Smooth muscle cell of the coronary artery (primary cell): ENCODE measurements around the gene PCYT1A. TPM values are rescaled to one million over a fixed set of nuclear protein-coding genes. Genes with fewer than 3 reads are reported as not detected.

Experiments used
- total RNA-seq: library from RNA; depleted of rRNA; stranded (reverse); fragments of >200 nt; gene quantifications from 2 replicates; pipeline ENCODE4 v1.2.3, GENCODE V29; 2014; ENCODE audit warnings: low replicate concordance

Gene PCYT1A
- total RNA-seq, result 79.6 and 210 TPM in 2 replicates

DNA sequence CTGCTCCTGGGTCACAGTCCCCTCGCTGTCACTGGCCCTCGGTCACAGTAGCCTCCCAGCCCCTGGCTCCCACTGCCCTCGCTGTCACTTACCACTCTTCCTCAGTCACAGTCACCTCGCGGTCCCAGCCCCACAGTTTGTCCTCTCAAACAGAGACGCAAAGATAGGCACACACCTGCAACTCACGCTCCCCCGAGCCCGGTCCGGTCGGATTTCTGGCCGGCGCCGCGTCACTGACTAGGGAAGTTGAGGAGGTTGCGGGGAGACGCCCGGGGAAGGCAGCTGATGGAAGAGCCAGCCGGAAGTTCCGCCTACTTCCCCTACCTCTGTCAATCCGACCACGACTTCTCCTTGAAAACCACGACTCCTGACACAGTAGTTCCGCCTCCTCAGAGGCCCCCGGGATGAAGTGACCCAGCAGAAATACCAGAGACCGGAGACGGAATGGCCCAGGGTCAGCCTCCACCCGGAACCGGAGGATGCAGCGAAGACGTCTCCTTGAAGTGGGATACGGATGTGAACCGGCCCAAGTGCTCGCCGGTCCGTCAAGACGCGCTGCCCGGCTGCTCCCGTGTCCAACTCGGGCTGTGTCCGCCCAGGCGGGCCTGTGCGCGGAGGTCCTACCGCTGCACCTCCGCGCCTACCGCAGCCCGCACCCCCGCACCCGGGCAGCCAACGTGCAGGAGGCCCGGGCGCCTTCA, at the start of gene PCYT1A:
PCYT1A (minus strand) TSS at position 287 of the 701 bp plus-strand sequence. CDS start 17,195 bp downstream, outside the sequence.

DNA sequence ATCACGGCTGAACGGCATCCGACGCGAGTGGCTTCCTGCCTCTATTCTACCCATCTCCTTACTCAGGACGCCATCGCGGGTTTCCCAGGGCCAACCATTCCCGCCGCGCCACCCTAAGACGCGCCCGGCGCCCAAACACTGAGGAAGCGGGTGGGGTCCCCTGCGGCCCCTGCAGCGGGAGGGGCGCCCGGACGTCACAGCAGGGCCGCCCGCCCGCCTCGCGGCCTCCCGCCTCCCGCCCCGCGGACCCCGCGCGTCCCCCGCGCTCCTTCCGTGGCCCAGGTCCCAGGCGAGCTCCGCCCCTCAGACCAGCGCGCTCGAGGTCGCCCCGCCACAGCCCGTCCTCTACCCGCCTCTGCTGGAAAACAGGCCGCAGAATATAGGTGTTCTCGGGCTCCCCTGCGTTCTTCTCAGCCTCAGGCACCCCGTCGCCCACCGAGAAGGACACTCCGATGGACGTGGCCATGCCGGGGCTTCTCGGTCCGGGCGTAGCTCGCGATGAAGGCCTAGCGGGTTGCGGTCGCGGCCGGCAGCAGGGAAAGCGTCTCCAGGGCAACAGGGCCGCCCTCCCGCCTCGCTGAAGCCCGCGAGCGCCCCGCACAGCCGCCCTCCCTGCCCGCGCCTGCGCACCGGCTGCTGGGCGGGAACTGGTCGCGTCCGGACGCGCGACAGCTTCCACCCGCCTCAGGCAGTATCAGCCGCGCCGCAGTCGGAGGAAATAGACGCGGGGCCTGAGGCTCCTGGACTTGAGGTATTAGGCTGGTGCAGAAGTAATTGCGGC, 30.4 kb upstream of the PCYT1A start, which contains the start of gene DYNLT2B:
DYNLT2B (minus strand) TSS at position 554 of the 781 bp plus-strand sequence; CDS start at position 466, 88 bp downstream.

DNA sequence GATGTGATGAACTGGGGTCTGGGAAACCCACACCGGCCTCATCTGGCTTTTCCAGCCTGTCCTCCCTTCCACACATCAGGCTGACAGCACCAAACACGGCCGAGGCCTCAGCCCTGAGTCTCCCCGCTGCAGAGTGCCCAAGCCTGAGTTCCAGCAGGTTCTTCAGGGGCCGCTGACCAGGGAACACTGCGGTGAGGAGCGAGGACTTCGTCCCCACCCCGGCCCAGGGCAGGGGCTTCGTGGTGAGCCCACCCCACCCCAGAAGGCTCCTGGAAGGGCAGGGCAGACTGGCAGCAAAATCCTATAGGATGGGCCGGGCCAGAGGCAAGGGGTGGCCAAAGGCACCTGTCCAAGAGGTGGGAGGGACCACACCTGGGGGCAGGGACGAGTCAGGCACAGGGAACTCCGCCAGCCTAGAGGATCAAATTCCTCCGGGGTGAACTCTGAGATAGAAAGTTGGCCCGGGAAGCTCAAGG, 71.4 kb downstream of the PCYT1A start, which contains the start of gene SLC51A:
SLC51A (plus strand) TSS at position 446 of the 476 bp plus-strand sequence. CDS start 179 bp downstream, outside the sequence.

DNA sequence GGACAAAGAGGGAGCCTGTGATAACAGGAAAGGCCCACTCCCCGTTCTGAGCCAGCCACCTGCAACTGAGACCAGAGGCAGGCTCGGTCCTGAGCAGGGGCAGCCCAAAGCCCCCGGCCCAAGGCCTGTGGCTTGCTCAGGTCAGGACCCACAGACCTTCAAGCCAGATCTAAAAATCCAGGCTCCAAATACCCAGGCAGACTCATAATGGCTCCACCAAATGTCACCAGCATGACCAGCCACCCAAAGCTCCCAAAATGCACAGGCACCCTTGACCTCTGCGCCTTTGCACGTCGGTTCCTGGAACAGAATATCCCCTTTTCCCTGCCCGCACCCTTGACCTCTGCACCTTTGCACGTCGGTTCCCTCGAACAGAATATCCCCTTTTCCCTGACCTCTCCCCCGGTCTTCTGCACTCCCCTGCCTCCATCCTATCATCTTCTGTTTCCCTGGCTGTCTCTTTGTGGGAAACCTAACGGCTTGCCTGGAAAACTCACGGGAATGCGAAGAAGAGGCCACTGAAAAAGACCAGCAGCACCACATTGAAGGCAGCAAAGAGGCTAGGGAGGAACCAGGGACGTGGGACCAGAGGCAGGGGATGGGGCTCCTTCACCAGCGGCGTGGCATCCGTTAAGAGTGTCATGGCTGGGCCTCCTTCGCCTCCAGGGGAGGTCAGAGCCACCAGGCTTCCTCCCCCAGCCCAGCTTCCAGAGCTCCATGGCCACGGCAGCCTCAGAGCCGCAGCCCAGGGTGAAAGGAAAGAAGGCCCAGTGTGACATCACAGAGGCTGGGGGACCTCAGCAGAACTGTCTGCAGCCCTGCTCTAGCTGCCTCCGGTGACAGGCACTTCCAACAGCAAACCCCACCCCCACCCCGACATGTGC, 76.6 kb downstream of the PCYT1A start, which contains the start of gene ZDHHC19:
ZDHHC19 (minus strand) TSS at position 728 of the 884 bp plus-strand sequence; CDS start at position 643, 85 bp downstream.

Other genes with a start within 250 kb of the PCYT1A start
- 149 and 543 TPM in 2 replicates for gene TFRC, start 205.6 kb downstream of the PCYT1A start, total RNA-seq
- not detected in 2 replicates for gene ZDHHC19, start 76.3 kb downstream of the PCYT1A start, total RNA-seq
- gene SLC51A, start 71.2 kb downstream of the PCYT1A start, total RNA-seq, result not detected in 2 replicates
- gene DYNLT2B, start 30.5 kb upstream of the PCYT1A start, total RNA-seq, result 8.4 and 10.4 TPM in 2 replicates
- not detected in 2 replicates for gene TM4SF19, start 50.7 kb upstream of the PCYT1A start, total RNA-seq
- 15.7 and 16.3 TPM in 2 replicates for gene UBXN7, start 144.7 kb upstream of the PCYT1A start, total RNA-seq
- 18.4 and 22.5 TPM in 2 replicates for gene RNF168, start 216.0 kb upstream of the PCYT1A start, total RNA-seq
- gene SMCO1, start 227.6 kb upstream of the PCYT1A start, total RNA-seq, result not detected in 2 replicates